T-helper 22 cell (primary cell): ENCODE measurements around the gene NOTCH2NLA.
"Not testable (repeated sequence)": the region's sequence is repeated elsewhere in the genome, so short reads cannot be mapped to it uniquely, and the experiment has no call there.

Source experiments
- DNase-seq: peaks from one replicate; pipeline ENCODE4 v3.0.0-alpha.2; 2020; ENCODE audit warnings: low read depth

The NOTCH2NLA gene

GRCh38 chr1:146167273-146167672, 61.5 kb downstream of the NOTCH2NLA start:
- not testable (repeated sequence) for DNase-seq

DNA sequence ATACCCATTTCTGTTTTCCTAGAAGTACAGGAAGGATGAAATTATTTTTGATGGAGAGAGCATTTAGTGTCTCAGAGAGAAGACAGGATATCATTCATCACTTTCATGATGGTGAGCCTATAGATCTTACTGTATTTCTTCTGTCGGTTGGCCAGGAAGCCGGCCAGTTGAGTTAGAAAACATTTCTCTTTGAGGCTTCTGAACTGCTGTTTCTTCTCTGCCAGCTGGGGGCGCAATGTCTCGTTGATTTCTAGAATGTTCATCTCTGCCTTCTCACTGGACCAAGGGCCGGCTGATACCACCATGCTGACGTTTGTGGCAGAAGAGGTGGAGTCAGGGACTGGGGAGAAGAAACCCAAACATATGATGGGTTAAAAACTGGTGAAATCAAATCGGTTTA, 84.4 kb downstream of the NOTCH2NLA start, which contains the start of gene NBPF10:
NBPF10 (minus strand) TSS at position 340 of the 400 bp plus-strand sequence; CDS start at position 305, 35 bp downstream.
- DNase-seq, result not testable (repeated sequence)
